HG03457 (cell line): ENCODE results near the gene MMP24.
"Not testable (repeated sequence)": the region's sequence is repeated elsewhere in the genome, so short reads cannot be mapped to it uniquely, and the experiment has no call there.

ENCODE experiments used
- ATAC-seq: cut with Tn5 transposase; IDR thresholded peaks from one replicate; pipeline ENCODE4 v1.9.1; 2021; ENCODE audit warnings: moderate number of reproducible peaks; ENCODE audit not compliant: unreplicated experiment

Gene MMP24

GRCh38 chr20:35226126-35226883 lies at the start of gene MMP24:
TSS of gene MMP24 (plus strand) at chr20:35226690. CDS start at chr20:35226739, 49 bp downstream.
- ATAC-seq = no peak

GRCh38 chr20:35179292-35180212 lies 46.9 kb upstream of the MMP24 start:
- ATAC-seq = no peak

- no peak for ATAC-seq
Measured at GRCh38 chr20:35180266-35180665, 46.2 kb upstream of the MMP24 start.

GRCh38 chr20:35181731-35182130 lies 44.8 kb upstream of the MMP24 start:
- ATAC-seq = no peak

GRCh38 chr20:35186691-35187289 lies 39.7 kb upstream of the MMP24 start:
- not testable (repeated sequence) for ATAC-seq

- no peak for ATAC-seq
Measured at GRCh38 chr20:35187584-35188190, 38.8 kb upstream of the MMP24 start.

- ATAC-seq = not testable (repeated sequence)
Measured at GRCh38 chr20:35189223-35189622, 37.3 kb upstream of the MMP24 start.

GRCh38 chr20:35190556-35190955 lies 35.9 kb upstream of the MMP24 start:
- no peak for ATAC-seq

GRCh38 chr20:35191419-35192117 lies 34.9 kb upstream of the MMP24 start:
- no peak for ATAC-seq

GRCh38 chr20:35192118-35192872 lies 34.2 kb upstream of the MMP24 start:
- ATAC-seq = no peak

GRCh38 chr20:35193031-35193791 lies 33.3 kb upstream of the MMP24 start:
- not testable (repeated sequence) for ATAC-seq

GRCh38 chr20:35196313-35196712 lies 30.2 kb upstream of the MMP24 start:
- ATAC-seq = no peak

- ATAC-seq = no peak
Measured at GRCh38 chr20:35199740-35200139, 26.8 kb upstream of the MMP24 start.

- no peak for ATAC-seq
Measured at GRCh38 chr20:35200267-35200666, 26.2 kb upstream of the MMP24 start.

- not testable (repeated sequence) for ATAC-seq
Measured at GRCh38 chr20:35201467-35201866, 25.0 kb upstream of the MMP24 start.

GRCh38 chr20:35206802-35207201 lies 19.7 kb upstream of the MMP24 start:
- ATAC-seq = no peak

- ATAC-seq = no peak
Measured at GRCh38 chr20:35207950-35208611, 18.4 kb upstream of the MMP24 start.
